Prostate gland (tissue), 2 donors: Measurements from ENCODE around the gene KARS1.

Experiments used
- POLR2AphosphoS5 ChIP-seq: sonication (generic); formaldehyde crosslinking; IDR thresholded peaks from one replicate; pipeline ENCODE4 v1.6.1; 2017; ENCODE audit warnings: antibody characterized with exemption
- TF ChIP-seq, protein P1 (sequence below), 4 experiments: fragments of 200-600 bp in 2 of 4; fragments of 450-650 bp in 2 of 4; sonication (generic) in 2 of 4; IDR thresholded peaks; 1 replicate in 3 of 4; 2 replicates in 1 of 4; pipeline ENCODE4 v1.5.1; 2016 to 2019; ENCODE audit warnings: antibody characterized with exemption in 4 of 4, mild to moderate bottlenecking in 2 of 4, moderate library complexity in 2 of 4

DNA sequence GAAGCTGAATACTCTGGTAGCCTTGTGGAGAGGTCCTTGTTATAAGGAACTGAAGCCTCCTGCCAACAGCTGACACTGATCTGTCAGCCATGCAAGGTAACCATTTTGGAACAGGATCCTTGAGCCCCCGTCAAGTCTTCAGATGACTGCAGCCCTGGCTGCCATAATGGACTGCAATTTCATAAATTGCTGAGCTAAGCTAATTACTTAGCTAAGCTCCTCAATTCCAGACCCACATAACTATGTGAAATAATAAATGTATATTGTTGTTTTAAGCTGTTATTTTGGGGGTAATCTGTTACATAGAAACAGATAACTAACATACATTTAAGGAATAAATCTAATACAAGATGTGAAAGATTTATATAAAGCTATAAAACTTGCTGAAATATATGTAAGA lies 41.0 kb downstream of the KARS1 start:
- no peak for TF ChIP-seq POLR2AphosphoS5
- TF ChIP-seq, protein P1, sequence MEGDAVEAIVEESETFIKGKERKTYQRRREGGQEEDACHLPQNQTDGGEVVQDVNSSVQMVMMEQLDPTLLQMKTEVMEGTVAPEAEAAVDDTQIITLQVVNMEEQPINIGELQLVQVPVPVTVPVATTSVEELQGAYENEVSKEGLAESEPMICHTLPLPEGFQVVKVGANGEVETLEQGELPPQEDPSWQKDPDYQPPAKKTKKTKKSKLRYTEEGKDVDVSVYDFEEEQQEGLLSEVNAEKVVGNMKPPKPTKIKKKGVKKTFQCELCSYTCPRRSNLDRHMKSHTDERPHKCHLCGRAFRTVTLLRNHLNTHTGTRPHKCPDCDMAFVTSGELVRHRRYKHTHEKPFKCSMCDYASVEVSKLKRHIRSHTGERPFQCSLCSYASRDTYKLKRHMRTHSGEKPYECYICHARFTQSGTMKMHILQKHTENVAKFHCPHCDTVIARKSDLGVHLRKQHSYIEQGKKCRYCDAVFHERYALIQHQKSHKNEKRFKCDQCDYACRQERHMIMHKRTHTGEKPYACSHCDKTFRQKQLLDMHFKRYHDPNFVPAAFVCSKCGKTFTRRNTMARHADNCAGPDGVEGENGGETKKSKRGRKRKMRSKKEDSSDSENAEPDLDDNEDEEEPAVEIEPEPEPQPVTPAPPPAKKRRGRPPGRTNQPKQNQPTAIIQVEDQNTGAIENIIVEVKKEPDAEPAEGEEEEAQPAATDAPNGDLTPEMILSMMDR (IDR thresholded peaks at IDR 0.05): no peak
